ENCODE data around the gene DENND1B.

Gene DENND1B

GRCh38 chr1:197688233-197688632 lies 87.0 kb downstream of the DENND1B start:
- no peak for DNase-seq
- intact Hi-C loops (cut with DNase I), result no loop called here

GRCh38 chr1:197686702-197687355 lies 88.5 kb downstream of the DENND1B start:
- DNase-seq, result no peak
- intact Hi-C loops (cut with DNase I), result no loop called here

- DNase-seq, result no peak
- intact Hi-C loops (cut with DNase I), result no loop called here
Observed at GRCh38 chr1:197686231-197686630, 89.0 kb downstream of the DENND1B start.

GRCh38 chr1:197685785-197686184 lies 89.5 kb downstream of the DENND1B start:
- intact Hi-C loops (cut with DNase I), result no loop called here

GRCh38 chr1:197683895-197684553 lies 91.3 kb downstream of the DENND1B start:
- DNase-seq, result no peak

More at GRCh38 chr1:197685785-197686184, 89.5 kb downstream of the DENND1B start:
- no peak for DNase-seq

GRCh38 chr1:197683280-197683679 lies 92.0 kb downstream of the DENND1B start:
- intact Hi-C loops (cut with DNase I), result no loop called here
- DNase-seq, result no peak

More at GRCh38 chr1:197683895-197684553, 91.3 kb downstream of the DENND1B start:
- intact Hi-C loops (cut with DNase I), result no loop called here

- intact Hi-C loops (cut with DNase I), result no loop called here
- DNase-seq, result no peak
Observed at GRCh38 chr1:197680311-197680710, 95.0 kb downstream of the DENND1B start.

GRCh38 chr1:197677752-197678295 lies 97.5 kb downstream of the DENND1B start:
- intact Hi-C loops (cut with DNase I), result no loop called here
- no peak for DNase-seq

GRCh38 chr1:197677313-197677712 lies 98.0 kb downstream of the DENND1B start:
- intact Hi-C loops (cut with DNase I), result no loop called here

GRCh38 chr1:197675583-197676208 lies 99.6 kb downstream of the DENND1B start:
- intact Hi-C loops (cut with DNase I), result no loop called here
- DNase-seq, result no peak

More at GRCh38 chr1:197677313-197677712, 98.0 kb downstream of the DENND1B start:
- DNase-seq, result no peak

GRCh38 chr1:197674286-197674685 lies 101.0 kb downstream of the DENND1B start:
- intact Hi-C loops (cut with DNase I), result no loop called here
- DNase-seq, result no peak

- intact Hi-C loops (cut with DNase I), result no loop called here
- DNase-seq, result no peak
Observed at GRCh38 chr1:197673292-197673691, 102.0 kb downstream of the DENND1B start.

- no peak for DNase-seq
- intact Hi-C loops (cut with DNase I), result no loop called here
Observed at GRCh38 chr1:197672347-197672746, 102.9 kb downstream of the DENND1B start.

GRCh38 chr1:197671920-197672319 lies 103.4 kb downstream of the DENND1B start:
- no peak for DNase-seq
- intact Hi-C loops (cut with DNase I), result no loop called here

GRCh38 chr1:197671140-197671539 lies 104.1 kb downstream of the DENND1B start:
- intact Hi-C loops (cut with DNase I), result no loop called here

GRCh38 chr1:197666769-197667285 lies 108.5 kb downstream of the DENND1B start:
- DNase-seq, result peak in 2 of 10 donors; percentile 52 to 60
- intact Hi-C loops (cut with DNase I), result no loop called here

More at GRCh38 chr1:197671140-197671539, 104.1 kb downstream of the DENND1B start:
- no peak for DNase-seq

GRCh38 chr1:197664391-197664790 lies 110.9 kb downstream of the DENND1B start:
- no peak for DNase-seq
- intact Hi-C loops (cut with DNase I), result no loop called here

- intact Hi-C loops (cut with DNase I), result no loop called here
- DNase-seq, result no peak
Observed at GRCh38 chr1:197663162-197663953, 111.9 kb downstream of the DENND1B start.

GRCh38 chr1:197660389-197660788 lies 114.9 kb downstream of the DENND1B start:
- DNase-seq, result no peak
- intact Hi-C loops (cut with DNase I), result no loop called here

- intact Hi-C loops (cut with DNase I), result no loop called here
Observed at GRCh38 chr1:197659171-197659570, 116.1 kb downstream of the DENND1B start.

More at GRCh38 chr1:197659171-197659570, 116.1 kb downstream of the DENND1B start:
- DNase-seq, result no peak
